HCT116 (cell line): Measurements from ENCODE around the gene CCDC88C. TPM values are rescaled to one million over a fixed set of nuclear protein-coding genes. Genes with fewer than 3 reads are reported as not detected.

Experiments
- ATAC-seq: fragments of 200-7000 bp; cut with Tn5 transposase; 2 replicates; pipeline ENCODE4 v1.9.1; 2020; ENCODE audit warnings: mild to moderate bottlenecking, moderate library complexity
- BruUV-seq: library from RNA; stranded (reverse); fragments of 400-500 nt; replicated peaks from 2 replicates; lab custom pipeline; 2021; lab: Mats Ljungman, UMichigan
- CTCF ChIA-PET: fragments of 300-600 bp; sonication (Branson Sonifier 250); formaldehyde crosslinking; loops from one replicate; lab custom pipeline; 2021; ENCODE audit warnings: antibody characterized with exemption; lab: Charles Lee
- POLR2A ChIA-PET: fragments of 300-600, 350-600 bp; sonication (Branson Sonifier 250); formaldehyde crosslinking; loops from one replicate; lab custom pipeline; 2021; ENCODE audit warnings: antibody characterized with exemption; lab: Charles Lee
- RAD21 ChIA-PET, 2 experiments: fragments of 300-600 bp; sonication (Branson Sonifier 250); formaldehyde crosslinking; loops; one replicate each; lab custom pipeline; 2023; ENCODE audit warnings: low total read pairs in 2 of 2; ENCODE audit not compliant: uncharacterized antibody in 2 of 2, unreplicated experiment in 2 of 2, low non-redundant PET in 1 of 2; lab: Charles Lee
- DNase-seq: peaks from one replicate; pipeline ENCODE4 v3.0.0-alpha.2; 2010; ENCODE audit warnings: low read depth, low spot score
- H2AFZ ChIP-seq: fragments of 200-600 bp; shearing (Covaris generic), sonication (generic); 2 replicates; pipeline ENCODE4 v1.6.1; 2017; ENCODE audit warnings: low read depth, mixed run types, mixed read lengths, antibody characterized with exemption, low read length; ENCODE audit not compliant: poor library complexity, severe bottlenecking
- H3K27ac ChIP-seq: 2 replicates; pipeline ENCODE4 v1.5.1; 2012; ENCODE audit warnings: low read depth, low read length
- H3K27me3 ChIP-seq: fragments of 200-600 bp; sonication (generic); 2 replicates; pipeline ENCODE4 v1.6.1; 2016; ENCODE audit warnings: mixed run types, low read length, mixed read lengths; ENCODE audit not compliant: insufficient read depth
- H3K36me3 ChIP-seq, 2 experiments: fragments of 200-500 bp in 1 of 2; fragments of 200-600 bp in 1 of 2; sonication (Bioruptor generic) in 1 of 2; sonication (generic) in 1 of 2; 2 replicates each; pipeline versions ENCODE4 v1.5.1 to v1.6.1; 2014 to 2016; ENCODE audit warnings: low read length in 2 of 2, inconsistent platforms in 1 of 2, mixed read lengths in 1 of 2, mixed run types in 1 of 2; ENCODE audit not compliant: insufficient read depth in 2 of 2, control insufficient read depth in 1 of 2
- H3K4me1 ChIP-seq, 2 experiments: fragments of 200-600 bp in 1 of 2; sonication (generic) in 1 of 2; 2 replicates each; pipeline versions ENCODE4 v1.5.1 to v1.6.1; 2012 to 2017; ENCODE audit warnings: low read length in 2 of 2, inconsistent platforms in 1 of 2, mild to moderate bottlenecking in 1 of 2, mixed read lengths in 1 of 2, mixed run types in 1 of 2, moderate library complexity in 1 of 2; ENCODE audit not compliant: insufficient read depth in 2 of 2, control insufficient read depth in 1 of 2
- H3K4me2 ChIP-seq: fragments of 200-600 bp; sonication (generic); 2 replicates; pipeline ENCODE4 v1.6.1; 2017; ENCODE audit warnings: mixed run types, low read length, mixed read lengths
- H3K4me3 ChIP-seq, 2 experiments: fragments of 200-600 bp in 1 of 2; sonication (generic) in 1 of 2; replicated peaks in 1 of 2; 2 replicates each; pipeline ENCODE4 v1.5.1; 2011 to 2016; ENCODE audit warnings: low read length in 2 of 2, control low read depth in 1 of 2, low read depth in 1 of 2, mild to moderate bottlenecking in 1 of 2, mixed read lengths in 1 of 2, mixed run types in 1 of 2
- H3K79me2 ChIP-seq: fragments of 200-600 bp; sonication (generic); 2 replicates; pipeline ENCODE4 v1.6.1; 2017; ENCODE audit warnings: mild to moderate bottlenecking, mixed run types, low read length, moderate library complexity, mixed read lengths; ENCODE audit not compliant: insufficient read depth
- H3K9ac ChIP-seq: fragments of 200-600 bp; sonication (generic); 2 replicates; pipeline ENCODE4 v1.6.1; 2016; ENCODE audit warnings: low read length, mixed read lengths
- H3K9me2 ChIP-seq: fragments of 200-600 bp; sonication (generic), shearing (Covaris generic); 2 replicates; pipeline ENCODE4 v1.6.1; 2017; ENCODE audit warnings: mixed run types, mild to moderate bottlenecking, moderate library complexity; ENCODE audit not compliant: insufficient read depth
- H3K9me3 ChIP-seq, 2 experiments: fragments of 200-500 bp in 1 of 2; fragments of 200-600 bp in 1 of 2; sonication (Bioruptor generic) in 1 of 2; sonication (generic) in 1 of 2; 2 replicates each; pipeline ENCODE4 v1.6.1; 2014 to 2017; ENCODE audit warnings: low read length in 2 of 2, mixed read lengths in 2 of 2, inconsistent platforms in 1 of 2, low read depth in 1 of 2, mild to moderate bottlenecking in 1 of 2, mixed run types in 1 of 2, moderate library complexity in 1 of 2; ENCODE audit not compliant: control insufficient read depth in 1 of 2, insufficient read depth in 1 of 2
- H4K20me1 ChIP-seq: fragments of 200-600 bp; sonication (generic), shearing (Covaris generic); 2 replicates; pipeline ENCODE4 v1.6.1; 2017; ENCODE audit warnings: mixed run types, mild to moderate bottlenecking, moderate library complexity; ENCODE audit not compliant: insufficient read depth
- CBX3 ChIP-seq: IDR thresholded peaks from 2 replicates; pipeline ENCODE4 v1.6.1; 2012; ENCODE audit warnings: low read depth
- EGR1 ChIP-seq: IDR thresholded peaks from 2 replicates; pipeline ENCODE4 v1.6.1; 2012; ENCODE audit warnings: low read depth
- ELF1 ChIP-seq: IDR thresholded peaks from 2 replicates; pipeline ENCODE4 v1.6.1; 2012; ENCODE audit warnings: low read depth, borderline replicate concordance
- EZH2phosphoT487 ChIP-seq: fragments of 200-600 bp; IDR thresholded peaks from 2 replicates; pipeline ENCODE4 v1.6.1; 2018; ENCODE audit warnings: antibody characterized with exemption, borderline replicate concordance
- POLR2A ChIP-seq: IDR thresholded peaks from 2 replicates; pipeline ENCODE4 v1.7.0; 2011; ENCODE audit warnings: borderline replicate concordance; ENCODE audit not compliant: insufficient read depth, insufficient read length; ENCODE audit errors: extremely low read depth
- POLR2AphosphoS5 ChIP-seq: IDR thresholded peaks from 2 replicates; pipeline ENCODE4 v1.6.1; 2011; ENCODE audit warnings: mild to moderate bottlenecking, low read depth, low read length, moderate library complexity
- RAD21 ChIP-seq: IDR thresholded peaks from 2 replicates; pipeline ENCODE4 v1.6.1; 2012; ENCODE audit warnings: low read depth, mild to moderate bottlenecking
- SIN3A ChIP-seq: IDR thresholded peaks from 2 replicates; pipeline ENCODE4 v1.6.1; 2012; ENCODE audit warnings: low read depth
- SRF ChIP-seq: IDR thresholded peaks from 2 replicates; pipeline ENCODE4 v1.6.1; 2012; ENCODE audit warnings: low read depth
- ZFX ChIP-seq: fragments of 450-650 bp; IDR thresholded peaks from 2 replicates; pipeline ENCODE4 v1.6.1; 2017
- intact Hi-C: fragments of 100-400 bp; cut with micrococcal nuclease; formaldehyde crosslinking; loops from 2 replicates; pipeline ENCODE4 v1.10.0; 2022
- total RNA-seq: library from RNA; stranded (reverse); gene quantifications from one replicate; pipeline ENCODE4 v1.2.1, GENCODE V29; 2021; ENCODE audit not compliant: unreplicated experiment
- TF ChIP-seq, protein P1 (sequence below): IDR thresholded peaks from 2 replicates; pipeline ENCODE4 v1.6.1; 2012
- TF ChIP-seq, protein P2 (sequence below), 3 experiments: fragments of 200-600 bp in 1 of 3; sonication (generic) in 1 of 3; IDR thresholded peaks in 2 of 3; conservative IDR thresholded peaks in 1 of 3; 2 replicates each; pipeline ENCODE4 v1.5.1; 2012 to 2017; ENCODE audit warnings: low read depth in 2 of 3, low read length in 2 of 3, antibody characterized with exemption in 1 of 3, borderline replicate concordance in 1 of 3, control low read depth in 1 of 3, mild to moderate bottlenecking in 1 of 3, mixed read lengths in 1 of 3, mixed run types in 1 of 3, moderate library complexity in 1 of 3; ENCODE audit not compliant: insufficient read depth in 1 of 3
- TF ChIP-seq, protein P3 (sequence below): IDR thresholded peaks from 2 replicates; pipeline ENCODE4 v1.6.1; 2012

The CCDC88C gene
- total RNA-seq, 1 experiment from 2014 or later, result 20.8 TPM

DNA sequence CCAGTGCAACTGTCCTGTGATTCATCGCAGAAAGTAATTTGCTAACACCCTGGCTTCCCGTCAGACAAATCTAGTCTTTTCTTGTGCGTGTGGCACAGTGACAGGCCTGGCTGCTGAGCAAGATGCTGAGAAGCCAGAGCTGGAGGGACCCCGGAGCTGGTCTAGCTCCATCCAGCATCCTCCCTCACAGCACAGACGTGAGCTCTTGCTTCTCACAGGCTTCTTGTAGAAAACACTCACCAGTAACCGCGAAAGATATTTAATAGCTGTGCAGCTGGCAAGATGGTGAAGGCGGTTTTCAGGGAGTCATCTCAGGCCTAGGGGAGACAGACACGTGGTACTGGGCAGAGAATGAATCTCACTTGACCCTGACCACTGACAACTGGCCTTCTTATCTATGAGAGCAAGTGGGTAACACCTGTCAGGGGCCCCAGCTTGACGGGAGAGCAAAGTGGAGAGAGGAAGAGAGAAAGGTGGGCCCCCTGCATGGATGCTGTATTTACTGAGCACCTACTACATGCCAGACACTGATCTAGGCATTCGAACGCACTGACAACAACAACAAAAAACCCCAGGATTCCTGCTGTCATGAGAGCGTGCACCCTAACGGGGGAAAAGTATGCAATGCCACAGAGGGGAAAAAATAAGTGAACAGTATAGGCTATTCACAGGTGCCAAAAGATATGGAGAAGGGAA, 63.3 kb downstream of the CCDC88C start:
- H3K27me3 ChIP-seq, result no peaks in the 10 kb centered on the region
- no peaks in the 10 kb centered on the region for H3K36me3 ChIP-seq
- no peak overlapping the region for H3K9ac ChIP-seq
- ATAC-seq (no peak), DNase-seq (no peak)
- no peaks in the 10 kb centered on the region for H3K79me2 ChIP-seq
- intact Hi-C loops, result no loop called here
- BruUV-seq, result no TSS peak
- no peak overlapping the region for H2AFZ ChIP-seq
- no peaks in the 10 kb centered on the region for H4K20me1 ChIP-seq
- no peak overlapping the region for H3K4me3 ChIP-seq
- ChIA-PET CTCF (no interaction called here), RAD21 (no interaction called here), POLR2A (no interaction called here)
- no peaks in the 10 kb centered on the region for H3K9me3 ChIP-seq
- no peak overlapping the region for H3K4me2 ChIP-seq
- TF ChIP-seq ZFX (no peak), POLR2A (no peak), SRF (no peak), CBX3 (no peak), RAD21 (no peak), POLR2AphosphoS5 (no peak), EGR1 (no peak), SIN3A (no peak), EZH2phosphoT487 (no peak), ELF1 (no peak)
- TF ChIP-seq, protein P1, sequence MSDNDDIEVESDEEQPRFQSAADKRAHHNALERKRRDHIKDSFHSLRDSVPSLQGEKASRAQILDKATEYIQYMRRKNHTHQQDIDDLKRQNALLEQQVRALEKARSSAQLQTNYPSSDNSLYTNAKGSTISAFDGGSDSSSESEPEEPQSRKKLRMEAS, result no peak
- TF ChIP-seq, protein P2, sequence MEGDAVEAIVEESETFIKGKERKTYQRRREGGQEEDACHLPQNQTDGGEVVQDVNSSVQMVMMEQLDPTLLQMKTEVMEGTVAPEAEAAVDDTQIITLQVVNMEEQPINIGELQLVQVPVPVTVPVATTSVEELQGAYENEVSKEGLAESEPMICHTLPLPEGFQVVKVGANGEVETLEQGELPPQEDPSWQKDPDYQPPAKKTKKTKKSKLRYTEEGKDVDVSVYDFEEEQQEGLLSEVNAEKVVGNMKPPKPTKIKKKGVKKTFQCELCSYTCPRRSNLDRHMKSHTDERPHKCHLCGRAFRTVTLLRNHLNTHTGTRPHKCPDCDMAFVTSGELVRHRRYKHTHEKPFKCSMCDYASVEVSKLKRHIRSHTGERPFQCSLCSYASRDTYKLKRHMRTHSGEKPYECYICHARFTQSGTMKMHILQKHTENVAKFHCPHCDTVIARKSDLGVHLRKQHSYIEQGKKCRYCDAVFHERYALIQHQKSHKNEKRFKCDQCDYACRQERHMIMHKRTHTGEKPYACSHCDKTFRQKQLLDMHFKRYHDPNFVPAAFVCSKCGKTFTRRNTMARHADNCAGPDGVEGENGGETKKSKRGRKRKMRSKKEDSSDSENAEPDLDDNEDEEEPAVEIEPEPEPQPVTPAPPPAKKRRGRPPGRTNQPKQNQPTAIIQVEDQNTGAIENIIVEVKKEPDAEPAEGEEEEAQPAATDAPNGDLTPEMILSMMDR (IDR thresholded peaks at IDR 0.05 in 2 of 3, conservative IDR thresholded peaks at IDR 0.05 in 1 of 3; ENCODE audit: borderline replicate concordance in 1 of 3, insufficient read depth in 1 of 3, low read depth in 2 of 3, low read length in 2 of 3), result no peak
- TF ChIP-seq, protein P3, sequence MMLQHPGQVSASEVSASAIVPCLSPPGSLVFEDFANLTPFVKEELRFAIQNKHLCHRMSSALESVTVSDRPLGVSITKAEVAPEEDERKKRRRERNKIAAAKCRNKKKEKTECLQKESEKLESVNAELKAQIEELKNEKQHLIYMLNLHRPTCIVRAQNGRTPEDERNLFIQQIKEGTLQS, result no peak
- no peaks in the 10 kb centered on the region for H3K9me2 ChIP-seq
- H3K27ac ChIP-seq, result no peak overlapping the region
- H3K4me1 ChIP-seq, result no peaks in the 10 kb centered on the region
